ENCODE data around the gene POMZP3.
"Not testable (repeated sequence)": the region's sequence is repeated elsewhere in the genome, so short reads cannot be mapped to it uniquely, and the experiment has no call there.

The POMZP3 gene

GRCh38 chr7:76586585-76587315, 40.3 kb downstream of the POMZP3 start:
- not testable (repeated sequence) for DNase-seq

GRCh38 chr7:76583636-76584281, 43.3 kb downstream of the POMZP3 start:
- not testable (repeated sequence) for DNase-seq

- DNase-seq = not testable (repeated sequence)
Observed at GRCh38 chr7:76582848-76583631, 44.0 kb downstream of the POMZP3 start.

GRCh38 chr7:76575919-76576655, 51.0 kb downstream of the POMZP3 start:
- not testable (repeated sequence) for DNase-seq

GRCh38 chr7:76575431-76575830, 51.6 kb downstream of the POMZP3 start:
- DNase-seq = not testable (repeated sequence)

- not testable (repeated sequence) for DNase-seq
Observed at GRCh38 chr7:76572296-76572695, 54.8 kb downstream of the POMZP3 start.

- DNase-seq = not testable (repeated sequence)
Observed at GRCh38 chr7:76570324-76570775, 56.7 kb downstream of the POMZP3 start.

GRCh38 chr7:76568742-76569141, 58.3 kb downstream of the POMZP3 start:
- not testable (repeated sequence) for DNase-seq

- not testable (repeated sequence) for DNase-seq
Observed at GRCh38 chr7:76567753-76568152, 59.3 kb downstream of the POMZP3 start.

- DNase-seq = not testable (repeated sequence)
Observed at GRCh38 chr7:76567311-76567710, 59.8 kb downstream of the POMZP3 start.

GRCh38 chr7:76565001-76565400, 62.1 kb downstream of the POMZP3 start:
- not testable (repeated sequence) for DNase-seq

- DNase-seq = not testable (repeated sequence)
Observed at GRCh38 chr7:76561342-76561741, 65.7 kb downstream of the POMZP3 start.

- DNase-seq = not testable (repeated sequence)
Observed at GRCh38 chr7:76560157-76560556, 66.9 kb downstream of the POMZP3 start.
